ENCODE results near the gene DYNC1I1. TPM values are rescaled to one million over a fixed set of nuclear protein-coding genes. Genes with fewer than 3 reads are reported as not detected.

The DYNC1I1 gene
- total and polyA plus RNA-seq, 2 experiments from 2014 or later: 0.53 to 1.4 TPM

- H3K9me3 ChIP-seq (ENCODE audit: low read depth): no peaks in the 10 kb centered on the region
- TF ChIP-seq EZH2phosphoT487 (IDR thresholded peaks at IDR 0.05; ENCODE audit: insufficient read depth, low read depth): no peak
- TF ChIP-seq EZH2 (IDR thresholded peaks at IDR 0.05; ENCODE audit: insufficient read depth, poor library complexity, severe bottlenecking): no peak
- H3K79me2 ChIP-seq (ENCODE audit: insufficient read depth): no peaks in the 10 kb centered on the region
- H4K20me1 ChIP-seq (ENCODE audit: insufficient read depth): no peaks in the 10 kb centered on the region
- 0 out of 2 replicates have a peak, but pooled peaks cover 3% of the 10 kb centered on the region for H3K27me3 ChIP-seq (replicated peaks; ENCODE audit: insufficient read depth)
- H3K36me3 ChIP-seq (ENCODE audit: low read depth): no peaks in the 10 kb centered on the region
- 0 out of 2 replicates have a peak, but pooled peaks cover 3% of the 10 kb centered on the region for H3K4me1 ChIP-seq (ENCODE audit: insufficient read depth)
- peak; percentile 28 for DNase-seq
- H3K4me3 ChIP-seq: no peak overlapping the region
- no peak overlapping the region for H3K4me2 ChIP-seq (ENCODE audit: unreplicated experiment)
- in situ Hi-C loops (cut with MboI): no loop called here
- no peaks in the 10 kb centered on the region for H3F3A ChIP-seq (ENCODE audit: insufficient read depth)
- H3K9me2 ChIP-seq (ENCODE audit: insufficient read depth): no peaks in the 10 kb centered on the region
- no peak overlapping the region for H3K9ac ChIP-seq
- 37 to 45% methylated on average over 2 of the region's 2 CpGs for WGBS, 2 experiments (ENCODE audit: low coverage in 1 of 2, low lambda C conversion rate in 2 of 2, missing lambda C conversion rate in 2 of 2)
- H2AFZ ChIP-seq: no peak overlapping the region
- H3K27ac ChIP-seq: no peak overlapping the region
These were observed 70.9 kb downstream of the DYNC1I1 start for GRCh38 chr7:95843286-95843685.

GRCh38 chr7:95845007-95845406, 72.7 kb downstream of the DYNC1I1 start:
- Histone ChIP-seq H3K4me3 (no peak overlapping the region), H2AFZ (no peak overlapping the region), H3K9me2 (ENCODE audit: insufficient read depth) (no peaks in the 10 kb centered on the region), H3F3A (ENCODE audit: insufficient read depth) (no peaks in the 10 kb centered on the region), H3K9me3 (ENCODE audit: low read depth) (no peaks in the 10 kb centered on the region), H3K4me1 (ENCODE audit: insufficient read depth) (0 out of 2 replicates have a peak, but pooled peaks cover 3% of the 10 kb centered on the region), H3K27ac (no peak overlapping the region), H3K36me3 (ENCODE audit: low read depth) (no peaks in the 10 kb centered on the region), H4K20me1 (ENCODE audit: insufficient read depth) (no peaks in the 10 kb centered on the region), H3K79me2 (ENCODE audit: insufficient read depth) (no peaks in the 10 kb centered on the region), H3K27me3 (replicated peaks; ENCODE audit: insufficient read depth) (0 out of 2 replicates have a peak, but pooled peaks cover 3% of the 10 kb centered on the region), H3K4me2 (ENCODE audit: unreplicated experiment) (no peak overlapping the region), H3K9ac (no peak overlapping the region)
- DNase-seq: peak; percentile 34
- no peak for TF ChIP-seq EZH2phosphoT487 (IDR thresholded peaks at IDR 0.05; ENCODE audit: insufficient read depth, low read depth)
- TF ChIP-seq EZH2 (IDR thresholded peaks at IDR 0.05; ENCODE audit: insufficient read depth, poor library complexity, severe bottlenecking): no peak
- in situ Hi-C loops (cut with MboI): no loop called here

GRCh38 chr7:95847061-95847460, 74.7 kb downstream of the DYNC1I1 start:
- no peaks in the 10 kb centered on the region for H3K9me3 ChIP-seq (ENCODE audit: low read depth)
- WGBS, 2 experiments (ENCODE audit: low coverage in 1 of 2, low lambda C conversion rate in 2 of 2, missing lambda C conversion rate in 2 of 2): 27 to 31% methylated on average over 4 of the region's 4 CpGs
- TF ChIP-seq EZH2 (IDR thresholded peaks at IDR 0.05; ENCODE audit: insufficient read depth, poor library complexity, severe bottlenecking): no peak
- no peak for TF ChIP-seq EZH2phosphoT487 (IDR thresholded peaks at IDR 0.05; ENCODE audit: insufficient read depth, low read depth)
- in situ Hi-C loops (cut with MboI): no loop called here
- no peak overlapping the region for H3K9ac ChIP-seq
- no peak overlapping the region for H3K4me2 ChIP-seq (ENCODE audit: unreplicated experiment)
- H3K9me2 ChIP-seq (ENCODE audit: insufficient read depth): no peaks in the 10 kb centered on the region
- no peak overlapping the region for H3K27ac ChIP-seq
- 0 out of 2 replicates have a peak, but pooled peaks cover 3% of the 10 kb centered on the region for H3K27me3 ChIP-seq (replicated peaks; ENCODE audit: insufficient read depth)
- H3K36me3 ChIP-seq (ENCODE audit: low read depth): no peaks in the 10 kb centered on the region
- H3F3A ChIP-seq (ENCODE audit: insufficient read depth): no peaks in the 10 kb centered on the region
- no peaks in the 10 kb centered on the region for H3K79me2 ChIP-seq (ENCODE audit: insufficient read depth)
- no peak overlapping the region for H2AFZ ChIP-seq
- H3K4me3 ChIP-seq: no peak overlapping the region
- no peaks in the 10 kb centered on the region for H4K20me1 ChIP-seq (ENCODE audit: insufficient read depth)
- 0 out of 2 replicates have a peak, but pooled peaks cover 3% of the 10 kb centered on the region for H3K4me1 ChIP-seq (ENCODE audit: insufficient read depth)
- no peak for DNase-seq

GRCh38 chr7:95859429-95859828, 87.1 kb downstream of the DYNC1I1 start:
- H3K36me3 ChIP-seq (ENCODE audit: low read depth): no peaks in the 10 kb centered on the region
- no peaks in the 10 kb centered on the region for H3K27me3 ChIP-seq (replicated peaks; ENCODE audit: insufficient read depth)
- H3F3A ChIP-seq (ENCODE audit: insufficient read depth): peaks cover 11% of the 10 kb centered on the region; the same call in 1 of the 2 replicates
- H3K27ac ChIP-seq: peak overlapping the region; percentile 27; the same call in 1 of the 2 replicates
- peak; percentile 71 for DNase-seq
- H3K9me2 ChIP-seq (ENCODE audit: insufficient read depth): no peaks in the 10 kb centered on the region
- H4K20me1 ChIP-seq (ENCODE audit: insufficient read depth): no peaks in the 10 kb centered on the region
- no peaks in the 10 kb centered on the region for H3K79me2 ChIP-seq (ENCODE audit: insufficient read depth)
- H2AFZ ChIP-seq: no peak overlapping the region
- no peak overlapping the region for H3K9ac ChIP-seq
- 21 to 50% methylated on average over 1 of the region's 1 CpG for WGBS, 2 experiments (ENCODE audit: low coverage in 1 of 2, low lambda C conversion rate in 2 of 2, missing lambda C conversion rate in 2 of 2)
- peaks cover 34% of the 10 kb centered on the region for H3K4me1 ChIP-seq (ENCODE audit: insufficient read depth)
- in situ Hi-C loops (cut with MboI): loop anchor here (25.0 kb wide), 1 partner anchor 322 kb away; no protein-coding TSS in a partner anchor
- no peak overlapping the region for H3K4me2 ChIP-seq (ENCODE audit: unreplicated experiment)
- no peaks in the 10 kb centered on the region for H3K9me3 ChIP-seq (ENCODE audit: low read depth)
- TF ChIP-seq EZH2 (IDR thresholded peaks at IDR 0.05; ENCODE audit: insufficient read depth, poor library complexity, severe bottlenecking): no peak
- TF ChIP-seq EZH2phosphoT487 (IDR thresholded peaks at IDR 0.05; ENCODE audit: insufficient read depth, low read depth): no peak
- no peak overlapping the region for H3K4me3 ChIP-seq
